OCI-LY1 (cell line): ENCODE results near the gene COL23A1.

Experiments used
- H2AFZ ChIP-seq: fragments of 200-600 bp; sonication (generic), shearing (Covaris generic); 2 replicates; pipeline ENCODE4 v1.6.0; 2014; ENCODE audit warnings: antibody characterized with exemption, mild to moderate bottlenecking, low read length
- H3F3A ChIP-seq: fragments of 200-600 bp; sonication (generic), shearing (Covaris generic); 2 replicates; pipeline ENCODE4 v1.6.0; 2014; ENCODE audit warnings: mild to moderate bottlenecking, antibody characterized with exemption, low read length, moderate library complexity; ENCODE audit not compliant: insufficient read depth
- H3K27ac ChIP-seq: fragments of 200-600 bp; sonication (generic); 2 replicates; pipeline ENCODE4 v1.5.1; 2014; ENCODE audit warnings: low read length, mixed run types, mild to moderate bottlenecking, low read depth; ENCODE audit not compliant: poor library complexity, severe bottlenecking
- H3K27me3 ChIP-seq: fragments of 200-600 bp; sonication (generic); 2 replicates; pipeline ENCODE4 v1.6.0; 2014; ENCODE audit warnings: antibody characterized with exemption, mild to moderate bottlenecking, low read length, moderate library complexity; ENCODE audit not compliant: insufficient read depth
- H3K36me3 ChIP-seq: fragments of 200-600 bp; sonication (generic); 2 replicates; pipeline ENCODE4 v1.6.1; 2014; ENCODE audit warnings: mild to moderate bottlenecking, antibody characterized with exemption, low read length, moderate library complexity, mixed read lengths; ENCODE audit not compliant: insufficient read depth
- H3K4me1 ChIP-seq: fragments of 200-600 bp; sonication (generic); 2 replicates; pipeline ENCODE4 v1.5.1; 2014; ENCODE audit warnings: mild to moderate bottlenecking, low read length, moderate library complexity; ENCODE audit not compliant: insufficient read depth, severe bottlenecking
- H3K4me2 ChIP-seq: fragments of 200-600 bp; sonication (generic), shearing (Covaris generic); 2 replicates; pipeline ENCODE4 v1.6.1; 2014; ENCODE audit warnings: low read length
- H3K4me3 ChIP-seq: fragments of 200-600 bp; sonication (generic); 2 replicates; pipeline ENCODE4 v1.5.1; 2014; ENCODE audit warnings: low read length, low read depth, mild to moderate bottlenecking, mixed read lengths; ENCODE audit not compliant: poor library complexity, severe bottlenecking
- H3K79me2 ChIP-seq: fragments of 200-600 bp; shearing (Covaris generic); 2 replicates; pipeline ENCODE4 v1.6.1; 2016; ENCODE audit warnings: mixed run types, low read length, mixed read lengths; ENCODE audit not compliant: insufficient read depth
- H3K9ac ChIP-seq: fragments of 200-600 bp; sonication (generic), shearing (Covaris generic); 2 replicates; pipeline ENCODE4 v1.6.1; 2014; ENCODE audit warnings: mild to moderate bottlenecking, low read length, mixed read lengths
- H3K9me2 ChIP-seq: fragments of 200-600 bp; sonication (generic), shearing (Covaris generic); 2 replicates; pipeline ENCODE4 v1.6.1; 2014; ENCODE audit warnings: low read depth, mild to moderate bottlenecking, low read length, mixed read lengths
- H3K9me3 ChIP-seq: fragments of 200-600 bp; shearing (Covaris generic); 2 replicates; pipeline ENCODE4 v1.6.1; 2014; ENCODE audit warnings: low read length, mixed read lengths
- H4K20me1 ChIP-seq: fragments of 200-600 bp; sonication (generic), shearing (Covaris generic); 2 replicates; pipeline ENCODE4 v1.6.0; 2016; ENCODE audit warnings: mild to moderate bottlenecking, low read length; ENCODE audit not compliant: insufficient read depth
- EZH2 ChIP-seq: fragments of 200-600 bp; sonication (generic), shearing (Covaris generic); IDR thresholded peaks from 2 replicates; pipeline ENCODE4 v1.8.0; 2017; ENCODE audit warnings: borderline replicate concordance, mixed run types, mild to moderate bottlenecking, antibody characterized with exemption, low read length, moderate library complexity, mixed read lengths
- TF ChIP-seq, protein P1 (sequence below): fragments of 200-600 bp; sonication (generic), shearing (Covaris generic); IDR thresholded peaks from 2 replicates; pipeline ENCODE4 v1.5.1; 2017; ENCODE audit warnings: mild to moderate bottlenecking, antibody characterized with exemption, low read length, moderate library complexity, mixed read lengths

Gene COL23A1

DNA sequence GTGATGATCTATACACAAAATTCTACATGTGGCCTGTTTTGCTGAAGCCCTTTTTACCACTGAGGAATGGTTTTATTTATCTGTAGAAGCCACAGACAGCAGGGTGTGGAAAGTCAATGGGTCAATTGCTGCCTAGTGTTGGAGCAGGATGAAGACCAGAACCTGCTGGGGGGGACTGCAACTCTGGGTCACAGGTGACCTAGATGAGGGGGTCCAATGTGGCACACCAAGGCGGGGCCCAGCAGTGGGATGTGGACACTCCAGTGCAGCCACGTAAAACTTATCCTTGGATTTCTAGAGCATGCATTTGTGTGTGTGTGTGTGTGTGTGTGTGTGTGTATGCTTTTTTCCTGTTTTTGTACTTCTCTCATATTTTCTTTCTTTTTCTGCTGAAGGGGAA, 210.1 kb downstream of the COL23A1 start:
- Histone ChIP-seq H3K9me3 (no peaks in the 10 kb centered on the region), H3K27me3 (no peaks in the 10 kb centered on the region), H3K4me1 (no peaks in the 10 kb centered on the region), H3K36me3 (no peaks in the 10 kb centered on the region), H3K79me2 (no peaks in the 10 kb centered on the region), H3F3A (no peaks in the 10 kb centered on the region), H3K9ac (no peak overlapping the region), H3K4me3 (no peak overlapping the region), H4K20me1 (no peaks in the 10 kb centered on the region), H3K27ac (no peak overlapping the region), H3K9me2 (no peaks in the 10 kb centered on the region), H3K4me2 (no peak overlapping the region), H2AFZ (no peak overlapping the region)
- TF ChIP-seq, protein P1, sequence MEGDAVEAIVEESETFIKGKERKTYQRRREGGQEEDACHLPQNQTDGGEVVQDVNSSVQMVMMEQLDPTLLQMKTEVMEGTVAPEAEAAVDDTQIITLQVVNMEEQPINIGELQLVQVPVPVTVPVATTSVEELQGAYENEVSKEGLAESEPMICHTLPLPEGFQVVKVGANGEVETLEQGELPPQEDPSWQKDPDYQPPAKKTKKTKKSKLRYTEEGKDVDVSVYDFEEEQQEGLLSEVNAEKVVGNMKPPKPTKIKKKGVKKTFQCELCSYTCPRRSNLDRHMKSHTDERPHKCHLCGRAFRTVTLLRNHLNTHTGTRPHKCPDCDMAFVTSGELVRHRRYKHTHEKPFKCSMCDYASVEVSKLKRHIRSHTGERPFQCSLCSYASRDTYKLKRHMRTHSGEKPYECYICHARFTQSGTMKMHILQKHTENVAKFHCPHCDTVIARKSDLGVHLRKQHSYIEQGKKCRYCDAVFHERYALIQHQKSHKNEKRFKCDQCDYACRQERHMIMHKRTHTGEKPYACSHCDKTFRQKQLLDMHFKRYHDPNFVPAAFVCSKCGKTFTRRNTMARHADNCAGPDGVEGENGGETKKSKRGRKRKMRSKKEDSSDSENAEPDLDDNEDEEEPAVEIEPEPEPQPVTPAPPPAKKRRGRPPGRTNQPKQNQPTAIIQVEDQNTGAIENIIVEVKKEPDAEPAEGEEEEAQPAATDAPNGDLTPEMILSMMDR, result no peak
- no peak for TF ChIP-seq EZH2

DNA sequence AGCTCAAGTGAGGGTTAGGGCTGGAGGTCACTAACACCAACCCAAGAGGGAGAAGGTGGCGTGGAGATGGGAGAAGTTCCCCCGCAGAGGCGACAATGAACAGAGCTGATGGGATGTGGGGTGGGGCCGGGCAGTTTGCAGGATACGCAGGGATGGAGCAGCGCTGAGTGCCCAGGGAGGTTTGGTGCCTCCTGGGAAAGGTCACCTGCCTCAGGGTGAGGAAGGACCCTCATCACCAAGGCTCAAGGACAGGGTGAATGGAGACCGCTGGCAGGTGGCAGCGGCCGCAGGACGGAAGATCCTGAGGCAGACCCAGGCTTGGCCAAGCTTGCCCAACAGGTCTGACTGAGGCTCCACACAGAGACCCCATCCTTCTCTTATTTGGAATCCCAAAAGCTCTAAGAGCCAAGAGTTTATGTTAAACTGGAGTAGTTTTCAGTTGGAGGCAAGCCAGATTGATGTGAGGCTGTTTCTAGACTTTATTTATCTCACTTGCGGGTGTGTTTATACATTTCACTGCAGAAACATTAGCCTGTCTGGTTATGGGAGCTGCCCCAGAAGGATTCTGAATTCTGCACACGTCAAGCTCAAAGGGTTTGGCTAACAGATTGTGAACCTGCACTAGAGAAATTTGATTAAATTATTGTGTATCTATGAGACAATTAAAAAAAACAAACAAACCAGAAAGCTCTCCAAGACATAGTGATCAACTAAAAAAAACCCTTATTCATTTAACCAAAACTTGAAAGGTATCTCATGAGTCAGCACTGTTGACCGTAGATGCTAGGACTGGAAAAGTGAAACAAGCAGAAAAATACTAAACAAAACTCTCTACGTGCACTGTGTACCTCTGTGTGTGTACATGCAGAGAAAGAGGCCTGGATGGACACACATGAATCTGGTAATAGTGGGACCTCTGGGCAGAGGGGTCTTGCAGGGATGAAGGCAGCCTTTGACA, 211.4 kb downstream of the COL23A1 start:
- no peaks in the 10 kb centered on the region for H3K4me1 ChIP-seq

DNA sequence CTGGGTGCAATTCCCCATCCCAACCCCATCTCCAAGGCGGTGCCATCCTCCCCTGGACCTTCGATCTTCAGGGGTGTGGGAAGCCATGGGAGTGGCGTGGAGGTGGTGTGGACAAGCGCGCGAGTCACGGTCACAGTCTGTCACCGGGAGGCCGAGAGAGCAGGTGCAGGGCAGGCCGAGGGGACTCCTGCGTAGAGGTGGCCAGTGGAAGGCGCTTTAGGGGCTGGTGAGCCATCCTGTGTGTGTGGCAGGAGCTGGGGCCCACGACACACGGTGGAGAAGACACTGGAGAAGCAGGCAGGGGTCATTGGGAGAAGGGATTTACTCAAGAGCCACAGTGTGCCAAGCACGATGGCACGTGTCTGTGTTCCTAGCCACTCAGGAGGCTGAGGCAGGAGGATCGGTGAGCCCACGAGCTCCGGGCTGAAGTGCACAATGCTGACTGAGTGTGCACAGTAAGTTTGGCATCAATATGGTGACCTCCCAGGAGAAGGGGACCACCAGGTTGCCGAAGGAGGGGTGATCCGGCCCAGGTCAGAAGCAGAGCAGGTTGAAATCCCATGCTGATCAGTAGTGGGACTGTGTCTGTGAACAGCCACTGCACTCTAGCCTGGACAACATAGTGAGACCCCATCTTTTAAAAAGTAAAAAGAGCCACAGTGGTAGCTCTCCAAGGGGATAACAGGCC, 212.5 kb downstream of the COL23A1 start:
- TF ChIP-seq, protein P1, result no peak
- TF ChIP-seq EZH2, result no peak
- Histone ChIP-seq H3K27me3 (no peaks in the 10 kb centered on the region), H3K4me1 (no peaks in the 10 kb centered on the region), H3K9me3 (no peaks in the 10 kb centered on the region), H3K4me3 (no peak overlapping the region), H3K9ac (no peak overlapping the region), H3K4me2 (no peak overlapping the region), H3K27ac (no peak overlapping the region), H3K9me2 (no peaks in the 10 kb centered on the region), H3K79me2 (no peaks in the 10 kb centered on the region), H2AFZ (no peak overlapping the region), H3F3A (no peaks in the 10 kb centered on the region), H4K20me1 (no peaks in the 10 kb centered on the region), H3K36me3 (no peaks in the 10 kb centered on the region)

More for the DNA sequence above, 211.4 kb downstream of the COL23A1 start:
- Histone ChIP-seq H3K27me3 (no peaks in the 10 kb centered on the region), H3K27ac (no peak overlapping the region), H2AFZ (no peak overlapping the region), H3K36me3 (no peaks in the 10 kb centered on the region), H3F3A (no peaks in the 10 kb centered on the region), H3K9ac (no peak overlapping the region), H3K4me3 (no peak overlapping the region), H3K9me3 (no peaks in the 10 kb centered on the region), H4K20me1 (no peaks in the 10 kb centered on the region), H3K4me2 (no peak overlapping the region), H3K79me2 (no peaks in the 10 kb centered on the region), H3K9me2 (no peaks in the 10 kb centered on the region)
- TF ChIP-seq EZH2, result no peak
